Naive B cell (primary cell): ENCODE data around the gene PTGER3. TPM values are rescaled to one million over a fixed set of nuclear protein-coding genes. Genes with fewer than 3 reads are reported as not detected.

Source experiments
- ATAC-seq, 2 donors: fragments of 150-1000 bp; cut with Tn5 transposase; 2 replicates each; pipeline ENCODE4 v1.10.0; 2021; ENCODE audit warnings: low read depth in 2 of 2, mild to moderate bottlenecking in 2 of 2, moderate library complexity in 2 of 2
- DNase-seq: peaks from one replicate; pipeline ENCODE4 v3.0.0; 2022
- H3K27ac Mint-ChIP-seq, 6 donors: one replicate each; pipeline ENCODE4 v1.8.0; 2020 to 2022; ENCODE audit warnings: mild to moderate bottlenecking in 6 of 6, mixed read lengths in 6 of 6, moderate library complexity in 5 of 6, inconsistent platforms in 2 of 6
- H3K27me3 Mint-ChIP-seq, 3 donors: one replicate each; pipeline ENCODE4 v1.8.0; 2021 to 2022; ENCODE audit warnings: mixed read lengths in 3 of 3, mild to moderate bottlenecking in 1 of 3
- H3K36me3 Mint-ChIP-seq, 2 donors: one replicate each; pipeline ENCODE4 v1.8.0; 2020 to 2022; ENCODE audit warnings: mixed read lengths in 2 of 2, inconsistent platforms in 1 of 2, mild to moderate bottlenecking in 1 of 2
- H3K4me1 Mint-ChIP-seq, 3 donors: one replicate each; pipeline ENCODE4 v1.8.0; 2020 to 2022; ENCODE audit warnings: mixed read lengths in 3 of 3, inconsistent platforms in 1 of 3, mild to moderate bottlenecking in 1 of 3, moderate library complexity in 1 of 3
- H3K4me3 Mint-ChIP-seq, 8 donors: one replicate each; pipeline ENCODE4 v1.8.0; 2020 to 2022; ENCODE audit warnings: mild to moderate bottlenecking in 8 of 8, mixed read lengths in 8 of 8, moderate library complexity in 8 of 8, inconsistent platforms in 2 of 8
- H3K9me3 Mint-ChIP-seq, 7 donors: one replicate each; pipeline ENCODE4 v1.8.0; 2020 to 2022; ENCODE audit warnings: mixed read lengths in 7 of 7, mild to moderate bottlenecking in 5 of 7, inconsistent platforms in 2 of 7, moderate library complexity in 1 of 7
- polyA plus RNA-seq, 6 donors: library from polyadenylated mRNA; unstranded; fragments of 300-500 nt; fragmentation: Illumina TruSeq; gene quantifications; one replicate each; pipeline ENCODE4 v1.2.3, GENCODE V29; 2021; ENCODE audit warnings: low read depth in 6 of 6

PTGER3 gene
- polyA plus RNA-seq, 6 donors from 2014 or later = not detected

DNA sequence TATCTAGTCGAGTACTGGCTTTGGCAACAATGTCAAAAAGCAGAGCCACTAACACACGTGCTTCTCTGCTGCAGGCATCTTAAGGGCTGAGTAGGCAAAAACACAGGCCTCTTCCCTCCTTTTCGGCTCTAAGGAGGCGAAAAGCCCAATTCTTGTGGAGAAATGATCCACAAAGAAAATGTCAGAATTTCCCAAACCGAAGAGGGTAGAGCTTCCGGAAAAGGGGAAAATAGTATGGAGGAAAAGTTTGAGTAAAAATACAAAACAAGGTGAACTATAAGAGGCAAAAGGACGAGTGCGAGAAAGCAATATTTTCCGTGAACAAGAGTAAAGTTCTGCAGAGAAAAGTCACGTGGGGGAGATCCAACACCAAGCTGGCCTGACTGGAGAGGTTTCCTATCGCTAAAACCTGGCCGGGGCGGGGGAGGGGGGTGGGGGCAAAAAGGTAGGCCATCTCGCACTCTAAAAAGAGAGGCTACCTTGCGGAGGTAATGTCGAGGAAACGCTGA is 32.7 kb upstream of the PTGER3 start:
- Mint-ChIP-seq H3K4me3 (peak overlapping the region; percentile 89 to 99 (median 96)), H3K36me3 (peaks cover 16 to 25% of the 10 kb centered on the region in 2 donors), H3K9me3 (peaks cover 0 to 7% (median 2%) of the 10 kb centered on the region in 7 donors), H3K4me1 (peaks cover 16 to 28% (median 18%) of the 10 kb centered on the region in 3 donors), H3K27me3 (peaks cover 10 to 26% (median 25%) of the 10 kb centered on the region in 3 donors), H3K27ac (peak overlapping the region; percentile 60 to 100 (median 100))
- ATAC-seq (peak; percentile 5 to 8), DNase-seq (peak; percentile 1)

GRCh38 chr1:71074681-71075080 is 27.1 kb upstream of the PTGER3 start:
- Mint-ChIP-seq H3K4me1 (peaks cover 9 to 19% (median 12%) of the 10 kb centered on the region in 3 donors), H3K36me3 (peaks cover 30 to 34% of the 10 kb centered on the region in 2 donors)
- ATAC-seq = no peak

DNA sequence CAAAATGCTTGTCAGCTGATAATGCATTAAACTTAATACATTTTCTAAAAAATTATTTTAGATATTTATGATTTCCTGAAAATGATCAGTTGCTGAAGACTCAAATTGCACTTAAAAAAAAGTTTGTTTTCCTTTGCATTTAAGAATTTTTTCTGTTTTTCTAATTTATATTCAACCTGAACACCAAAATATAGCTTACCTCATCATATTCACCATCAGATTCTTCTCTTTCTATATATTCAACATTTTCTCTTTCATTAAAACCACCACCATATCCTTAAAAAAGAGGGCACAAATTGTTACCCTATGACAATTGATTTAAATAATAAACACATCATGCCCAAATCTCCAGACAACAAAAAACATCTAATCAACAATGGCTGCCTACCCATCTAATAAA is 24.7 kb upstream of the PTGER3 start:
- Mint-ChIP-seq H3K27me3 (no peaks in the 10 kb centered on the region), H3K4me1 (peaks cover 2 to 12% (median 9%) of the 10 kb centered on the region in 3 donors), H3K9me3 (no peaks in the 10 kb centered on the region), H3K4me3 (no peak overlapping the region), H3K27ac (peak overlapping the region in 1 of 6 donors; percentile 16), H3K36me3 (peaks cover 30 to 34% of the 10 kb centered on the region in 2 donors)
- DNase-seq (no peak), ATAC-seq (no peak)

More at GRCh38 chr1:71074681-71075080, 27.1 kb upstream of the PTGER3 start:
- H3K9me3 Mint-ChIP-seq = no peaks in the 10 kb centered on the region
- H3K4me3 Mint-ChIP-seq = no peak overlapping the region
- no peak for DNase-seq
- H3K27ac Mint-ChIP-seq = peak overlapping the region in 1 of 6 donors; percentile 10
- no peaks in the 10 kb centered on the region for H3K27me3 Mint-ChIP-seq

GRCh38 chr1:71071720-71072119 is 24.1 kb upstream of the PTGER3 start:
- no peak for DNase-seq
- Mint-ChIP-seq H3K27me3 (no peaks in the 10 kb centered on the region), H3K36me3 (peaks cover 30 to 36% of the 10 kb centered on the region in 2 donors), H3K4me1 (peaks cover 2 to 12% (median 9%) of the 10 kb centered on the region in 3 donors), H3K4me3 (no peak overlapping the region), H3K9me3 (no peaks in the 10 kb centered on the region), H3K27ac (no peak overlapping the region)
- no peak for ATAC-seq

GRCh38 chr1:71068325-71069240 is 21.0 kb upstream of the PTGER3 start:
- peaks cover 0 to 2% (median 0%) of the 10 kb centered on the region in 3 donors for H3K4me1 Mint-ChIP-seq
- no peaks in the 10 kb centered on the region for H3K27me3 Mint-ChIP-seq
- H3K9me3 Mint-ChIP-seq = no peaks in the 10 kb centered on the region
- peaks cover 18 to 38% of the 10 kb centered on the region in 2 donors for H3K36me3 Mint-ChIP-seq
- H3K4me3 Mint-ChIP-seq = peak overlapping the region in 1 of 8 donors; percentile 75
- peak overlapping the region in 3 of 6 donors; percentile 28 to 44 (median 30) for H3K27ac Mint-ChIP-seq
- DNase-seq (no peak), ATAC-seq (no peak)

GRCh38 chr1:71054791-71055190 is 7.2 kb upstream of the PTGER3 start:
- H3K9me3 Mint-ChIP-seq = no peaks in the 10 kb centered on the region
- peaks cover 3 to 4% (median 3%) of the 10 kb centered on the region in 3 donors for H3K27me3 Mint-ChIP-seq
- H3K4me1 Mint-ChIP-seq = peaks cover 0 to 5% (median 3%) of the 10 kb centered on the region in 3 donors
- no peak for ATAC-seq
- peak overlapping the region in 1 of 6 donors; percentile 18 for H3K27ac Mint-ChIP-seq
- no peak overlapping the region for H3K4me3 Mint-ChIP-seq
- DNase-seq = no peak
- H3K36me3 Mint-ChIP-seq = peaks cover 5 to 10% of the 10 kb centered on the region in 2 donors

- Mint-ChIP-seq H3K9me3 (no peaks in the 10 kb centered on the region), H3K27me3 (peaks cover 4 to 6% (median 5%) of the 10 kb centered on the region in 3 donors), H3K27ac (no peak overlapping the region), H3K36me3 (peaks cover 3 to 7% of the 10 kb centered on the region in 2 donors), H3K4me3 (no peak overlapping the region), H3K4me1 (peaks cover 0 to 5% (median 3%) of the 10 kb centered on the region in 3 donors)
- DNase-seq = no peak
- ATAC-seq = no peak
These were observed 6.7 kb upstream of the PTGER3 start for GRCh38 chr1:71054281-71054731.

DNA sequence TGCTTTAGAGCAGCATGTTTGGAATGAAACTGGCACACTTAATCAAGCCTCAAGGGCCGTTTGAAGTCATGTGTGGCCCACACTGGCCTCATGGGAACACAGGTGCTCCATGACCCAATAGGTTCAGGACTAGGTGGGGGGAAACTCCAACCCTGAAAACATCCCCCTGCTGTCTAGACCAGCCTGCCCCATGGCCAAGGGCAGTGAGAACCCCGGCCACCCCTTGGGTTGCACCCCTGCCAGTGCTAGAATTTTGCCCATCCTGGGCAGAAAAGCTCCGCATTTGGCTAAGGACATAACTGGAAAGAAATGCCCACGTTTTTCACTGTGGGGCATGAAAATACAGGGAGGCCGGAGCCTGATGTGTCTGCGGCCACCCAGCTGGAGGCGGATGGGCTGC is 6.1 kb upstream of the PTGER3 start:
- Mint-ChIP-seq H3K27me3 (peaks cover 6 to 9% (median 7%) of the 10 kb centered on the region in 3 donors), H3K9me3 (no peaks in the 10 kb centered on the region), H3K4me3 (no peak overlapping the region), H3K27ac (no peak overlapping the region), H3K4me1 (peaks cover 0 to 5% (median 3%) of the 10 kb centered on the region in 3 donors), H3K36me3 (peaks cover 0 to 2% of the 10 kb centered on the region in 2 donors)
- no peak for DNase-seq
- ATAC-seq = no peak

DNA sequence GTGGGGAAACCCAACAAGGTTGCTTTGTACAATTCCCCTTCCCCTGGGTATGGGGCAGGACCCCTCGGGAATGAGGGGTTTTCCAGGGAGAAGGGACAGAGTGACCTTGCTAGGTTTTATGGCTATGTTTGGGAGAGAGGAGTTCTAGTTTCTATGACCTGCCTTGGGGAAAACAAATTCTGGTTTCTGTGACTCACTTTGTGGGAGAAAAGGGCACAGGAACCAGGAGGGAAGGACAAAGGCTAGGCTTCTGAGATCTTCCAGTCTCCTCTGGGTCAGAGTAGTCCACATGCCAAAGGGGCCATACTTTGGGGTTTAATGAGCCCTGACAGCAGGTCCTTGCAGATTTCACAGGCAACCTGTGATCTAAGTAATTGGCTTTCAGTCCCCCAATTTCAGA is 5.5 kb upstream of the PTGER3 start:
- Mint-ChIP-seq H3K4me1 (peaks cover 1 to 7% (median 3%) of the 10 kb centered on the region in 3 donors), H3K27me3 (peaks cover 12 to 15% (median 14%) of the 10 kb centered on the region in 3 donors), H3K27ac (peak overlapping the region in 2 of 6 donors; percentile 33 to 56), H3K36me3 (no peaks in the 10 kb centered on the region), H3K4me3 (no peak overlapping the region), H3K9me3 (no peaks in the 10 kb centered on the region)
- ATAC-seq (no peak), DNase-seq (no peak)

GRCh38 chr1:71049951-71050598 is 2.5 kb upstream of the PTGER3 start:
- peaks cover 36 to 44% (median 44%) of the 10 kb centered on the region in 3 donors for H3K27me3 Mint-ChIP-seq

GRCh38 chr1:71046891-71047634 is 553 bp downstream of the PTGER3 start:
- Mint-ChIP-seq H3K36me3 (peaks cover 0 to 4% of the 10 kb centered on the region in 2 donors), H3K27ac (peak overlapping the region in 2 of 6 donors; percentile 76 to 93), H3K4me3 (peak overlapping the region; percentile 80 to 91 (median 87)), H3K27me3 (peaks cover 41 to 51% (median 49%) of the 10 kb centered on the region in 3 donors), H3K4me1 (peaks cover 9 to 23% (median 21%) of the 10 kb centered on the region in 3 donors), H3K9me3 (no peaks in the 10 kb centered on the region)
- peak; percentile 54 to 62 for ATAC-seq
- peak; percentile 18 for DNase-seq

More at GRCh38 chr1:71049951-71050598, 2.5 kb upstream of the PTGER3 start:
- peak; percentile 51 to 58 for ATAC-seq
- Mint-ChIP-seq H3K9me3 (no peaks in the 10 kb centered on the region), H3K4me1 (peaks cover 11 to 26% (median 23%) of the 10 kb centered on the region in 3 donors), H3K4me3 (peak overlapping the region in 1 of 8 donors; percentile 34), H3K36me3 (peaks cover 0 to 4% of the 10 kb centered on the region in 2 donors), H3K27ac (no peak overlapping the region)
- peak; percentile 33 for DNase-seq

GRCh38 chr1:71045463-71046028 is 2.1 kb downstream of the PTGER3 start:
- peaks cover 0 to 4% of the 10 kb centered on the region in 2 donors for H3K36me3 Mint-ChIP-seq
- H3K9me3 Mint-ChIP-seq = no peaks in the 10 kb centered on the region
- H3K27ac Mint-ChIP-seq = no peak overlapping the region
- H3K4me3 Mint-ChIP-seq = peak overlapping the region in 6 of 8 donors; percentile 17 to 90 (median 46)
- peaks cover 53 to 64% (median 61%) of the 10 kb centered on the region in 3 donors for H3K27me3 Mint-ChIP-seq
- ATAC-seq = no peak
- peaks cover 9 to 23% (median 21%) of the 10 kb centered on the region in 3 donors for H3K4me1 Mint-ChIP-seq
- DNase-seq = no peak
